Measurements from ENCODE around the gene CPLANE1.
"Not testable (repeated sequence)": the region's sequence is repeated elsewhere in the genome, so short reads cannot be mapped to it uniquely, and the experiment has no call there.

The CPLANE1 gene

DNA sequence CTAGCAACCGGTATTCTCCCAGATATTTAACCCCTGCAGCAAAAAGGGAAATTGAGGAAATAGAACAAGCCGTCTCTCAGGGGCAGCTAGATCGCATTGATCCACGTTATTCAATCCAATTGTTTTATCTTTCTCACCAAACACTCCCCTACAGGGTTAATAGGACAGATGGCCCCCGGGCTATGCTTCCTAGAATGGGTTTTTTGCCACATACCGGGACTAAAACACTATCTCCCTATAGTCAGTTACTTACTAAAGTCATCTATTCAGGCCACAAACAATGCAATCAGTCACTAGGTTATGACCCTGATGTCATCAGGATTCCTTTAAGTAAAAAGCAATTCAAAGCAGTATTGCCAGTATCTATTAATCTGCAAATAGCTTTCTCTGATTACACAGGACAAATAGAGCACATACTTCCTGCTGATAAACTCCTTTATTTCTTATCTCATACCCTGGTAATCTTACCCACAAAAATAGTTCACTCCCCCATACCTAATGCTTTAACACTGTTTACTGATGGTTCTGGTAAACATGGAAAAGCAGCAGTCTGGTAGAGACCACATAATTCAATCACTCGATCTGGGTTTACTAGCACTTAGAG, 159.0 kb downstream of the CPLANE1 start:
- Histone ChIP-seq H3K9me3 (ENCODE audit: control insufficient read depth, low read length) (no peaks in the 10 kb centered on the region), H3K4me1 (ENCODE audit: control insufficient read depth, insufficient read depth, low read length) (no peaks in the 10 kb centered on the region), H3K4me3 (ENCODE audit: low read length) (no peak overlapping the region), H3K36me3 (ENCODE audit: control insufficient read depth, insufficient read depth, low read length, severe bottlenecking) (peaks cover 4% of the 10 kb centered on the region), H3K9ac (ENCODE audit: low read length) (no peak overlapping the region), H3K27me3 (replicated peaks; ENCODE audit: control insufficient read depth, insufficient read depth, low read length) (no peaks in the 10 kb centered on the region)
- DNase-seq (ENCODE audit: low read depth) = no peak

DNA sequence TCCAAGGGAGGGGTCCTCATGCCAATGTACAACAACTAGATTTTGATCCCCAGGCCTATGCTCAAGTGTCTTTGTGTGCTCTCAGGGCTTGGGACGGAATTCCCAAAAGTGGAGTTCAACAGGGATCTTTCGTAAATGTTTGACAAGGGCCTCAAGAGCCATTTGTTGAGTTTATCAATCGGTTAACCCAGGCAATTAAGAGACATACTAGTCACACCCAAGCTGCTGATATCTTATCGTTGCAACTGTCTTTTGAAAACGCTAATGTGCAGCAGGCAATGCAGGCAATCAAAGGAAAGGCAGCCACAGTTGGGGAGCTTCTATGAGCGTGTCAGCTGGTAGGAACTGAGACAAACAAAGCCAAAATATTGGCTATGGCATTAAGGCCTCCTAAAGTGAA, 161.2 kb downstream of the CPLANE1 start:
- DNase-seq (ENCODE audit: low read depth) = no peak
- Histone ChIP-seq H3K36me3 (ENCODE audit: control insufficient read depth, insufficient read depth, low read length, severe bottlenecking) (peaks cover 10% of the 10 kb centered on the region), H3K4me1 (ENCODE audit: control insufficient read depth, insufficient read depth, low read length) (no peaks in the 10 kb centered on the region), H3K4me3 (ENCODE audit: low read length) (no peak overlapping the region), H3K27me3 (replicated peaks; ENCODE audit: control insufficient read depth, insufficient read depth, low read length) (no peaks in the 10 kb centered on the region), H3K9me3 (ENCODE audit: control insufficient read depth, low read length) (no peaks in the 10 kb centered on the region), H3K9ac (ENCODE audit: low read length) (no peak overlapping the region)

DNA sequence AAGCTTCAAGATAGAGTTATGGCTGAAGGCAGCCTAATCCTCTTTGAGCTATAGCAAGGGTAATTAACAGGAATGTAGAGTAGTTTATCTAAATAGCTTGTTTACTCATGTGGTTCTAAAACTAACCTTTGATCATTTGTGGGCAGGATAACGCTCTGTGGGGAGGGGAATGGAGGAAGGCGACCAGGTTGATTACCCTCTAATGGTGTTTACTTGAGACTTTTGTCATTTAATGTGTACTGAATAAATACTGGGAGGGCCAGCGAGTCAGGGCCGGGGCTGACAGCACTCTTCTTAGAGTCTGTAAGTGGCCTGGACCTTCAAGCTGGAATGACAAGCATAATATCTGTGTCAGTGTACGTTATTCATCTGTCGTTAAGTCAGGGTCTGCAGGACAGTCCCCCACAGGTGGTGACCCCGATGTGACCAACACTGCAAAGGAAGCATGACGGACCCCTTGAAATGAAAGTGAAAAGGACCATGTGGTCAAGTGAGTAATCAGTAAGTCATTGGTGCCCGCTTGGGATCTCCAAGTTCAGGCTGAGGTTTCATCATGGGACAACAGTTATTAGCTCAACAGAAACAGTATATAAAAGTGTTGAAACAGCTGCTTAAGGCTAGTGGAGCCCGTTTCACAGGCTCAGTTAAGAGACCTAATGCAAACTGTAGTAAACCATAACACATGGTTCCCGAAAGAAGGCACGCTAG, 162.6 kb downstream of the CPLANE1 start:
- Histone ChIP-seq H3K4me1 (ENCODE audit: control insufficient read depth, insufficient read depth, low read length) (no peaks in the 10 kb centered on the region), H3K9ac (ENCODE audit: low read length) (no peak overlapping the region), H3K36me3 (ENCODE audit: control insufficient read depth, insufficient read depth, low read length, severe bottlenecking) (peaks cover 10% of the 10 kb centered on the region), H3K4me3 (ENCODE audit: low read length) (no peak overlapping the region), H3K9me3 (ENCODE audit: control insufficient read depth, low read length) (no peaks in the 10 kb centered on the region), H3K27me3 (replicated peaks; ENCODE audit: control insufficient read depth, insufficient read depth, low read length) (no peaks in the 10 kb centered on the region)
- DNase-seq (ENCODE audit: low read depth) = peak; percentile 17

- H3K4me3 ChIP-seq (ENCODE audit: low read length); H3K27me3 ChIP-seq (replicated peaks; ENCODE audit: control insufficient read depth, insufficient read depth, low read length); H3K4me1 ChIP-seq (ENCODE audit: control insufficient read depth, insufficient read depth, low read length); H3K9me3 ChIP-seq (ENCODE audit: control insufficient read depth, low read length); H3K9ac ChIP-seq (ENCODE audit: low read length): not testable (repeated sequence)
- DNase-seq (ENCODE audit: low read depth) = peak; percentile 18
- peaks cover 11% of the 10 kb centered on the region for H3K36me3 ChIP-seq (ENCODE audit: control insufficient read depth, insufficient read depth, low read length, severe bottlenecking)
Observed at GRCh38 chr5:37086026-37086425, 163.2 kb downstream of the CPLANE1 start.

DNA sequence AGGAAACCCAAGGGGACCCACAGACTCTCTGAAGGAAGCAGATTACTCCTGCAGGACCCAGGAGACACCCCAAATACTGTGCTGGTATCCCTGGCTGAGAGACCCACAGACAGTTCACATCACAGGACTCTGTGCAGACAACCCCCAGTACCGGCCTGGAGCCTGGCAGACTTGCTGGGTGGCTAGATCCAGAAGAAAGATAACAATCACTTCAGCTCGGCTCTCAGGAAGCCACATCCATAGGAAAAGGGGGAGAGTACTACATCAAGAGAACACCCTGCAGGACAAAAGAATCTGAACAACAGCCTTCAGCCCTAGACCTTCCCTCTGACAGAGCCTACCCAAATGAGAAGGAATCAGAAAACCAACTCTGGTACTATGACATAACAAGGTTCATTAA, 166.2 kb downstream of the CPLANE1 start:
- H3K9ac ChIP-seq (ENCODE audit: low read length); H3K9me3 ChIP-seq (ENCODE audit: control insufficient read depth, low read length); H3K4me1 ChIP-seq (ENCODE audit: control insufficient read depth, insufficient read depth, low read length); DNase-seq (ENCODE audit: low read depth); H3K27me3 ChIP-seq (replicated peaks; ENCODE audit: control insufficient read depth, insufficient read depth, low read length); H3K4me3 ChIP-seq (ENCODE audit: low read length): not testable (repeated sequence)
- peaks cover 34% of the 10 kb centered on the region for H3K36me3 ChIP-seq (ENCODE audit: control insufficient read depth, insufficient read depth, low read length, severe bottlenecking)

DNA sequence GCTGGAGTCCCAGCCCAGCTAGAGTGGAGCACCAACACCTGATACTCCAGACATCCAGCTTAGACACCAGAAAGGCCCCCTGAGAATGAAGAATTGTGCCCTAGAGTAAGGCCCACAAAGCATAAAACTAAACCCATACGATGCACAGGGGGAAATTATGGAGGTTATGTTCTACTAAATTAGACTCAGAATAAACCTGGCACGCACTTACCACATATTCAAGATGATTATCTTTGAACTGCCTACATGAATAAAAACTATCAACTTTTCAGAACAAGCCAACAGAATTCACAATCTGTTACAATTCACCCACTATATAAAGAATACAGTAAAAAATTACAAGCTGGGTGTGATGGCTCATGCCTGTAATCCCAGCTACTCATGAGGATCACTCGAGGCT, 168.5 kb downstream of the CPLANE1 start:
- peaks cover 1% of the 10 kb centered on the region for H3K4me1 ChIP-seq (ENCODE audit: control insufficient read depth, insufficient read depth, low read length)
- DNase-seq (ENCODE audit: low read depth) = no peak
- H3K4me3 ChIP-seq (ENCODE audit: low read length) = no peak overlapping the region
- peaks cover 36% of the 10 kb centered on the region for H3K36me3 ChIP-seq (ENCODE audit: control insufficient read depth, insufficient read depth, low read length, severe bottlenecking)
- no peaks in the 10 kb centered on the region for H3K27me3 ChIP-seq (replicated peaks; ENCODE audit: control insufficient read depth, insufficient read depth, low read length)
- H3K9ac ChIP-seq (ENCODE audit: low read length) = no peak overlapping the region
- no peaks in the 10 kb centered on the region for H3K9me3 ChIP-seq (ENCODE audit: control insufficient read depth, low read length)

GRCh38 chr5:37077146-37077545, 172.0 kb downstream of the CPLANE1 start:
- Histone ChIP-seq H3K9me3 (ENCODE audit: control insufficient read depth, low read length) (no peaks in the 10 kb centered on the region), H3K36me3 (ENCODE audit: control insufficient read depth, insufficient read depth, low read length, severe bottlenecking) (peaks cover 27% of the 10 kb centered on the region), H3K4me3 (ENCODE audit: low read length) (no peak overlapping the region), H3K9ac (ENCODE audit: low read length) (no peak overlapping the region), H3K27me3 (replicated peaks; ENCODE audit: control insufficient read depth, insufficient read depth, low read length) (no peaks in the 10 kb centered on the region), H3K4me1 (ENCODE audit: control insufficient read depth, insufficient read depth, low read length) (peaks cover 13% of the 10 kb centered on the region)
- DNase-seq (ENCODE audit: low read depth) = no peak

DNA sequence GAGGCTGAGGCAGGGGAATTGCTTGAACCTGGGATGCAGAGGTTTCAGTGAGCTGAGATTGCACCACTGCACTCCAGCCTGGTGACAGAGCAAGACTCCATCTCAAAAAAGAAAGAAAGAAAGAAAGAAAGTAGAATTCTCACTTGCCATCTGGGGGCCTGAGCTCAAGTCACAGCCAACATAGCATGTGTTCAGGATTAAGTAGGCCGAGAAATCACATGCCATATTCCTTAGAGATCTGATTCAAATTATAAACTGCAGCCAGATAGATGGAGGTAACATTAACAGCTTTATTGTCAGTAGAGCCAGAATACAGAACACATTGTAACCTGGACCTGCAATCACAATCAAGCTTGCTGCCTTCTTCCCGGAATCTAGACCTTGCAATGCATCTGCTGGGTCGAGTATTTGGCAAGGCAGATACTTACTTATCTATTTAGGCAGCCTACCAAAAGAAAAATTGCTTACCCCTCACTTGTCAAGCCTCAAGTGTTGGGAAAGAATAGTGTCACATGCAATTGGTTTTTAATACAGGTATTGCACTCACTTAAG, 173.7 kb downstream of the CPLANE1 start:
- Histone ChIP-seq H3K36me3 (ENCODE audit: control insufficient read depth, insufficient read depth, low read length, severe bottlenecking) (peaks cover 20% of the 10 kb centered on the region), H3K4me3 (ENCODE audit: low read length) (no peak overlapping the region), H3K27me3 (replicated peaks; ENCODE audit: control insufficient read depth, insufficient read depth, low read length) (no peaks in the 10 kb centered on the region), H3K4me1 (ENCODE audit: control insufficient read depth, insufficient read depth, low read length) (peaks cover 20% of the 10 kb centered on the region), H3K9me3 (ENCODE audit: control insufficient read depth, low read length) (no peaks in the 10 kb centered on the region), H3K9ac (ENCODE audit: low read length) (no peak overlapping the region)
- DNase-seq (ENCODE audit: low read depth) = no peak

- Histone ChIP-seq H3K9ac (ENCODE audit: low read length) (no peak overlapping the region), H3K27me3 (replicated peaks; ENCODE audit: control insufficient read depth, insufficient read depth, low read length) (no peaks in the 10 kb centered on the region), H3K4me3 (ENCODE audit: low read length) (no peak overlapping the region), H3K36me3 (ENCODE audit: control insufficient read depth, insufficient read depth, low read length, severe bottlenecking) (no peaks in the 10 kb centered on the region), H3K4me1 (ENCODE audit: control insufficient read depth, insufficient read depth, low read length) (peaks cover 29% of the 10 kb centered on the region), H3K9me3 (ENCODE audit: control insufficient read depth, low read length) (no peaks in the 10 kb centered on the region)
- peak; percentile 41 for DNase-seq (ENCODE audit: low read depth)
Observed at GRCh38 chr5:37071901-37072581, 177.1 kb downstream of the CPLANE1 start.

DNA sequence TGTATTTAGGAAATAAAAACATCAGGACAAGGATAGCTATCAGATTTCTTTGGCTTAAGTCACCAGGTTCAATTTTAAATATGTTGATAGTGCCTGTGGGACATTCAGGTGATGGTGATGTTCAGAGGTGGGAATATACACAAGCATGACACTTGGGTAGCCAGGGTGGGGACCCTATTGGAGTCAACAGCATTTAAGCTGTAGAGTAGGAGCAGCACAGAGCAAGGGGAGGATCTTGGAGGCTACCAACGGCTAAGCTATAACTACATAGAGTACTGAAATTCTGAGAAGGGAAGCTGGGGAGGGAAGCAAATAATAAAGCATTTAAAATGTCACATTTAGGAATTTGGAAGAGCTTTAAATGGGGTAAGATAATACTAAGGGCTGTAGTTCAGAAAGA, 177.7 kb downstream of the CPLANE1 start:
- H3K36me3 ChIP-seq (ENCODE audit: control insufficient read depth, insufficient read depth, low read length, severe bottlenecking) = peaks cover 2% of the 10 kb centered on the region
- H3K9me3 ChIP-seq (ENCODE audit: control insufficient read depth, low read length) = no peaks in the 10 kb centered on the region
- peaks cover 29% of the 10 kb centered on the region for H3K4me1 ChIP-seq (ENCODE audit: control insufficient read depth, insufficient read depth, low read length)
- H3K4me3 ChIP-seq (ENCODE audit: low read length) = no peak overlapping the region
- DNase-seq (ENCODE audit: low read depth) = no peak
- no peaks in the 10 kb centered on the region for H3K27me3 ChIP-seq (replicated peaks; ENCODE audit: control insufficient read depth, insufficient read depth, low read length)
- no peak overlapping the region for H3K9ac ChIP-seq (ENCODE audit: low read length)

GRCh38 chr5:37064442-37064841, 184.7 kb downstream of the CPLANE1 start:
- DNase-seq (ENCODE audit: low read depth) = no peak
- peaks cover 55% of the 10 kb centered on the region for H3K36me3 ChIP-seq (ENCODE audit: control insufficient read depth, insufficient read depth, low read length, severe bottlenecking)
- no peaks in the 10 kb centered on the region for H3K27me3 ChIP-seq (replicated peaks; ENCODE audit: control insufficient read depth, insufficient read depth, low read length)
- no peak overlapping the region for H3K9ac ChIP-seq (ENCODE audit: low read length)
- H3K4me1 ChIP-seq (ENCODE audit: control insufficient read depth, insufficient read depth, low read length) = no peaks in the 10 kb centered on the region
- no peaks in the 10 kb centered on the region for H3K9me3 ChIP-seq (ENCODE audit: control insufficient read depth, low read length)
- H3K4me3 ChIP-seq (ENCODE audit: low read length) = no peak overlapping the region
